HG03135 (cell line): ENCODE results near the gene RNASEH1.

Experiments
- ATAC-seq: cut with Tn5 transposase; IDR thresholded peaks from one replicate; pipeline ENCODE4 v1.9.1; 2021; ENCODE audit warnings: mild to moderate bottlenecking, moderate library complexity; ENCODE audit not compliant: unreplicated experiment

RNASEH1 gene

GRCh38 chr2:3563521-3563976 is 5.4 kb upstream of the RNASEH1 start:
- peak; percentile 40 for ATAC-seq

GRCh38 chr2:3557639-3558204 is 411 bp downstream of the RNASEH1 start:
- ATAC-seq, result peak; percentile 31

GRCh38 chr2:3553946-3554345 is 4.2 kb downstream of the RNASEH1 start:
- ATAC-seq, result no peak

- no peak for ATAC-seq
Measured at GRCh38 chr2:3547915-3548314, 10.2 kb downstream of the RNASEH1 start.

- no peak for ATAC-seq
Measured at GRCh38 chr2:3545788-3546478, 12.2 kb downstream of the RNASEH1 start.

GRCh38 chr2:3543023-3543683 is 15.0 kb downstream of the RNASEH1 start:
- no peak for ATAC-seq

- ATAC-seq, result no peak
Measured at GRCh38 chr2:3542107-3542506, 16.0 kb downstream of the RNASEH1 start.

- ATAC-seq, result no peak
Measured at GRCh38 chr2:3539836-3540235, 18.3 kb downstream of the RNASEH1 start.

GRCh38 chr2:3536682-3537632 is 21.2 kb downstream of the RNASEH1 start:
- peak; percentile 73 for ATAC-seq

- ATAC-seq, result no peak
Measured at GRCh38 chr2:3535794-3536681, 22.1 kb downstream of the RNASEH1 start.

- no peak for ATAC-seq
Measured at GRCh38 chr2:3535467-3535793, 22.7 kb downstream of the RNASEH1 start.

- no peak for ATAC-seq
Measured at GRCh38 chr2:3534251-3534814, 23.8 kb downstream of the RNASEH1 start.

GRCh38 chr2:3533836-3534235 is 24.3 kb downstream of the RNASEH1 start:
- ATAC-seq, result no peak

GRCh38 chr2:3532941-3533340 is 25.2 kb downstream of the RNASEH1 start:
- ATAC-seq, result no peak

- ATAC-seq, result no peak
Measured at GRCh38 chr2:3529316-3530025, 28.7 kb downstream of the RNASEH1 start.

- no peak for ATAC-seq
Measured at GRCh38 chr2:3527886-3528785, 30.0 kb downstream of the RNASEH1 start.

- ATAC-seq, result no peak
Measured at GRCh38 chr2:3526871-3527270, 31.3 kb downstream of the RNASEH1 start.

- ATAC-seq, result no peak
Measured at GRCh38 chr2:3523551-3524041, 34.5 kb downstream of the RNASEH1 start.
